Kidney (tissue), 14 donors: ENCODE data around the gene ZDHHC3. TPM values are rescaled to one million over a fixed set of nuclear protein-coding genes. Genes with fewer than 3 reads are reported as not detected.

Source experiments
- DNase-seq, 5 donors: peaks; one replicate each; pipeline ENCODE4 v3.0.0-alpha.2; 2013 to 2020
- FAIRE-seq: peaks from 2 replicates; lab custom pipeline; 2012; peaks lifted over from hg19 to GRCh38; lab: Jason Lieb, UNC
- H3K27ac ChIP-seq, 2 donors: one replicate each; pipeline ENCODE4 v1.7.0; 2013; ENCODE audit warnings: low read depth in 2 of 2, low read length in 2 of 2, inconsistent platforms in 1 of 2
- H3K27me3 ChIP-seq: one replicate; pipeline ENCODE4 v1.7.1; 2013; ENCODE audit warnings: low read length, inconsistent platforms; ENCODE audit not compliant: control insufficient read depth, insufficient read depth
- H3K36me3 ChIP-seq, 3 donors: one replicate each; pipeline versions ENCODE4 v1.7.0 to v1.7.1; 2013; ENCODE audit warnings: low read length in 3 of 3, control low read depth in 1 of 3, inconsistent platforms in 1 of 3; ENCODE audit not compliant: insufficient read depth in 3 of 3, control insufficient read depth in 2 of 3
- H3K4me1 ChIP-seq, 3 donors: one replicate each; pipeline versions ENCODE4 v1.7.0 to v1.7.1; 2013; ENCODE audit warnings: low read length in 3 of 3, inconsistent platforms in 1 of 3, low read depth in 1 of 3; ENCODE audit not compliant: control insufficient read depth in 2 of 3, insufficient read depth in 2 of 3
- H3K4me3 ChIP-seq, 3 donors: one replicate each; pipeline versions ENCODE4 v1.7.0 to v1.8.1; 2013; ENCODE audit warnings: low read length in 3 of 3, control low read depth in 1 of 3, inconsistent platforms in 1 of 3
- H3K9ac ChIP-seq, 3 donors: one replicate each; pipeline versions ENCODE4 v1.7.0 to v1.7.1; 2013; ENCODE audit warnings: low read length in 3 of 3, control low read depth in 1 of 3, inconsistent platforms in 1 of 3
- H3K9me3 ChIP-seq, 3 donors: one replicate each; pipeline versions ENCODE4 v1.7.0 to v1.7.1; 2013; ENCODE audit warnings: low read length in 3 of 3, control low read depth in 1 of 3, inconsistent platforms in 1 of 3; ENCODE audit not compliant: control insufficient read depth in 2 of 3, insufficient read depth in 1 of 3
- intact Hi-C: fragments of 100-400 bp; cut with DNase I; formaldehyde crosslinking; loops from one replicate; pipeline ENCODE4 v1.11.1; 2022
- polyA plus RNA-seq: library from polyadenylated mRNA; stranded (reverse); fragments of 350-450 nt; fragmentation: Illumina TruSeq; extraction: RNeasy Lipid Tissue Mini Kit (QIAGEN cat#74804); gene quantifications from one replicate; pipeline ENCODE4 v1.2.3, GENCODE V29; 2014; ENCODE audit warnings: low read depth, low replicate concordance; ENCODE audit not compliant: insufficient read depth
- total RNA-seq: library from RNA; stranded (reverse); fragmentation: NEBNext Ultra II Directional; extraction: Animal tissue kit (Norgen Biotek cat#: 25700); gene quantifications from one replicate; pipeline ENCODE4 v1.2.1, GENCODE V29; 2021
- TF ChIP-seq, protein P1 (sequence below): IDR thresholded peaks from 3 replicates; pipeline ENCODE4 v1.5.1; 2012; ENCODE audit warnings: mild to moderate bottlenecking, moderate library complexity, borderline replicate concordance; ENCODE audit not compliant: insufficient read depth; ENCODE audit errors: extremely low read depth
- donor health status: control.
- donor health status: control.
- donor health status: control.
- donor health status: control.
- donor health status: control.
- donor health status: DM: yes; HTN: yes; CAD: no.
- donor health status: Normal renal cell carcinoma (clear cell type).

Gene ZDHHC3
- total and polyA plus RNA-seq, 2 donors from 2014 or later, result 60.2 to 71.5 TPM

GRCh38 chr3:44926921-44927320, 49.1 kb downstream of the ZDHHC3 start:
- TF ChIP-seq, protein P1, sequence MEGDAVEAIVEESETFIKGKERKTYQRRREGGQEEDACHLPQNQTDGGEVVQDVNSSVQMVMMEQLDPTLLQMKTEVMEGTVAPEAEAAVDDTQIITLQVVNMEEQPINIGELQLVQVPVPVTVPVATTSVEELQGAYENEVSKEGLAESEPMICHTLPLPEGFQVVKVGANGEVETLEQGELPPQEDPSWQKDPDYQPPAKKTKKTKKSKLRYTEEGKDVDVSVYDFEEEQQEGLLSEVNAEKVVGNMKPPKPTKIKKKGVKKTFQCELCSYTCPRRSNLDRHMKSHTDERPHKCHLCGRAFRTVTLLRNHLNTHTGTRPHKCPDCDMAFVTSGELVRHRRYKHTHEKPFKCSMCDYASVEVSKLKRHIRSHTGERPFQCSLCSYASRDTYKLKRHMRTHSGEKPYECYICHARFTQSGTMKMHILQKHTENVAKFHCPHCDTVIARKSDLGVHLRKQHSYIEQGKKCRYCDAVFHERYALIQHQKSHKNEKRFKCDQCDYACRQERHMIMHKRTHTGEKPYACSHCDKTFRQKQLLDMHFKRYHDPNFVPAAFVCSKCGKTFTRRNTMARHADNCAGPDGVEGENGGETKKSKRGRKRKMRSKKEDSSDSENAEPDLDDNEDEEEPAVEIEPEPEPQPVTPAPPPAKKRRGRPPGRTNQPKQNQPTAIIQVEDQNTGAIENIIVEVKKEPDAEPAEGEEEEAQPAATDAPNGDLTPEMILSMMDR, result no peak
- H3K27me3 ChIP-seq, result no peaks in the 10 kb centered on the region
- H3K9me3 ChIP-seq, result no peaks in the 10 kb centered on the region
- H3K27ac ChIP-seq, result no peak overlapping the region
- intact Hi-C loops, result no loop called here
- H3K4me1 ChIP-seq, result peaks cover 0 to 2% (median 0%) of the 10 kb centered on the region in 3 donors
- H3K4me3 ChIP-seq, result no peak overlapping the region
- H3K9ac ChIP-seq, result no peak overlapping the region
- DNase-seq (no peak), FAIRE-seq (no peak)
- peaks cover 0 to 37% (median 16%) of the 10 kb centered on the region in 3 donors for H3K36me3 ChIP-seq

DNA sequence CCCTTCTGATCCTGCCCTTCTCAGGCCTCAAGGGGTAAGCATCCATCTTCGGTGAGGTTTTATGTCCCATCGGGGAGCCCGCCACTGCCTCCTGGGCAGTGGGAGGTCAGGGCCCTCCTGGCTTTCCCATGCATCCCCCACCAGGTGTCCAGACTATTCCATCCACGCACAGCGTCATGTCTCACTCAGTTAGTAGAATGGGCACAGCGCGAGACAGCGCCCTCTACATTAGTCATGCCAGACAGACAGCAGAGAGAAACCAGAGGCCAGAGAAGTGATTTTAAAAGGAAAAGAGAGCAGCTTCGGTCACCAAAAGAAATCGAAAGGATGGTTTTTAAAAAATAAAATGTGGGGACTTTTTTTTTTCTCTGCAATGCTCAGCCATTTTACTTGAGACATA, 49.8 kb downstream of the ZDHHC3 start:
- TF ChIP-seq, protein P1, result no peak
- Histone ChIP-seq H3K4me3 (no peak overlapping the region), H3K9ac (no peak overlapping the region), H3K36me3 (peaks cover 0 to 33% (median 17%) of the 10 kb centered on the region in 3 donors), H3K27me3 (no peaks in the 10 kb centered on the region), H3K4me1 (peaks cover 0 to 2% (median 0%) of the 10 kb centered on the region in 3 donors), H3K27ac (no peak overlapping the region), H3K9me3 (no peaks in the 10 kb centered on the region)
- no peak for FAIRE-seq
- intact Hi-C loops, result no loop called here
- no peak for DNase-seq

DNA sequence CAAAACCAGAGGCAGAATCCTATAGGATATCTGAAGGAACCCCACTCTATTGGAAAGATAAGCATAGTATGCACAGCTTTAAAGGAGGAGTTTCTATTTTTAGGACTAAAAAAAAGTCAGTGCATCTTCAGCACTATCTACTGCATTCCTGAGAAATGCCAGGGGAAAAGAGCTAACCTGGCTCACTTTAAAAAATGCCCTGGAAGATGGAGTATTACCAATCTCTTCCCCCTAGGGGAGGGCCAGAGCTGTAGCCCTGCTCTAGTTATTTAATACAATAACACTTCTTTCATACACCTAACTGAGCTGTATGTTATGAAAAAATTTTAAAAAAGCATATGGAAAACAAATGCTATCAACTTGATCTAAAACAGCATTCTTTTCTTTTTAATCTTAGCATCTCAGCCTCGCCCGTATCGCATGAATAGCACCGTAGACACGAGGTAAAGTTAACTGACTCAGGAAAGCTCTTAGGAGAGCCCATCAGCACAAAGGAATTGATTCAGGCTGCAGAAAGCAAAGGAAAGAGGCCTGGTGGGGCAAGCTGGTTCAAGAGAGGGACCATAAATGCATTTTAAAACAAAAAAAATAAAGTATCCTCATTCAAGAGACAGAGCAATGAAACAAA, 51.4 kb downstream of the ZDHHC3 start:
- FAIRE-seq (no peak), DNase-seq (no peak)
- Histone ChIP-seq H3K27ac (no peak overlapping the region), H3K9ac (no peak overlapping the region), H3K4me1 (peaks cover 0 to 2% (median 0%) of the 10 kb centered on the region in 3 donors), H3K27me3 (no peaks in the 10 kb centered on the region), H3K36me3 (peaks cover 0 to 23% (median 20%) of the 10 kb centered on the region in 3 donors), H3K9me3 (no peaks in the 10 kb centered on the region), H3K4me3 (no peak overlapping the region)
- intact Hi-C loops, result no loop called here
- TF ChIP-seq, protein P1, result no peak
